Brain microvascular endothelial cell (primary cell): ENCODE measurements around the gene PIN4.

ENCODE experiments used
- DNase-seq: peaks from one replicate; pipeline ENCODE4 v3.0.0-alpha.2; 2020
- H3K27ac ChIP-seq: fragments of 250-450 bp; sonication (Bioruptor Pico); 2 replicates; pipeline ENCODE4 v1.5.1; 2020; ENCODE audit warnings: mild to moderate bottlenecking, moderate library complexity
- H3K27me3 ChIP-seq: fragments of 250-450 bp; sonication (Bioruptor Pico); replicated peaks from 2 replicates; pipeline ENCODE4 v1.5.1; 2020; ENCODE audit warnings: mild to moderate bottlenecking
- H3K36me3 ChIP-seq: fragments of 250-450 bp; sonication (Bioruptor Pico); replicated peaks from 2 replicates; pipeline ENCODE4 v1.5.1; 2020; ENCODE audit warnings: mild to moderate bottlenecking
- H3K4me3 ChIP-seq: 2 replicates; pipeline ENCODE4 v1.5.1; 2011; ENCODE audit warnings: low read depth, mild to moderate bottlenecking, control low read depth, low read length, moderate library complexity
- in situ Hi-C: cut with HindIII; loops from 2 replicates; pipeline ENCODE4 v1.10.0; 2017; ENCODE audit warnings: low sequenced_read_pairs, low pct_ligation_motif_present
- TF ChIP-seq, protein P1 (sequence below): IDR thresholded peaks from 2 replicates; pipeline ENCODE4 v1.5.1; 2011; ENCODE audit warnings: low read depth, mild to moderate bottlenecking, moderate library complexity, low read length, control low read depth, inconsistent platforms; ENCODE audit errors: missing control alignments

The PIN4 gene

DNA sequence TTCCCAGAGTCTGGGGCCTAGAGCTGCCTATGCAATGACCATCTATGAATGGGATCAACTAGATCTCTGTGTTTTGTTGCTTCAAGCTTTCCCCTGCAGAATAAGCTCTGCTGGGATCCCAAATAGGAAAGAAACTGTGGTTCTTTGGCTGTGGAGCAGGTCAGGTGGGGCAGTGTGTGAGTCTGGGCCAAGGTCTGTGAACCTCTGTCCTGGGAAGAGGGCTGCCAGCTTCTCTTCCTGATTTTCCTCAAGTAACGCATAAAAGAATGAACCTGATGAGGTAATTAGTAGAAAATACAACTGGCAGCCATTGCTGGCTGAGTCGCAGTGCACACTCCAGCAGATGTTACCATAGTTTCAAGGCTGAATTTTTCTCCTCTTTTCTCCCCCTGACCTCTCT lies 4.6 kb upstream of the PIN4 start:
- TF ChIP-seq, protein P1, sequence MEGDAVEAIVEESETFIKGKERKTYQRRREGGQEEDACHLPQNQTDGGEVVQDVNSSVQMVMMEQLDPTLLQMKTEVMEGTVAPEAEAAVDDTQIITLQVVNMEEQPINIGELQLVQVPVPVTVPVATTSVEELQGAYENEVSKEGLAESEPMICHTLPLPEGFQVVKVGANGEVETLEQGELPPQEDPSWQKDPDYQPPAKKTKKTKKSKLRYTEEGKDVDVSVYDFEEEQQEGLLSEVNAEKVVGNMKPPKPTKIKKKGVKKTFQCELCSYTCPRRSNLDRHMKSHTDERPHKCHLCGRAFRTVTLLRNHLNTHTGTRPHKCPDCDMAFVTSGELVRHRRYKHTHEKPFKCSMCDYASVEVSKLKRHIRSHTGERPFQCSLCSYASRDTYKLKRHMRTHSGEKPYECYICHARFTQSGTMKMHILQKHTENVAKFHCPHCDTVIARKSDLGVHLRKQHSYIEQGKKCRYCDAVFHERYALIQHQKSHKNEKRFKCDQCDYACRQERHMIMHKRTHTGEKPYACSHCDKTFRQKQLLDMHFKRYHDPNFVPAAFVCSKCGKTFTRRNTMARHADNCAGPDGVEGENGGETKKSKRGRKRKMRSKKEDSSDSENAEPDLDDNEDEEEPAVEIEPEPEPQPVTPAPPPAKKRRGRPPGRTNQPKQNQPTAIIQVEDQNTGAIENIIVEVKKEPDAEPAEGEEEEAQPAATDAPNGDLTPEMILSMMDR, result no peak
- Histone ChIP-seq H3K4me3 (no peak overlapping the region), H3K27ac (no peak overlapping the region), H3K36me3 (no peaks in the 10 kb centered on the region), H3K27me3 (no peaks in the 10 kb centered on the region)
- in situ Hi-C loops, result no loop called here
- no peak for DNase-seq

DNA sequence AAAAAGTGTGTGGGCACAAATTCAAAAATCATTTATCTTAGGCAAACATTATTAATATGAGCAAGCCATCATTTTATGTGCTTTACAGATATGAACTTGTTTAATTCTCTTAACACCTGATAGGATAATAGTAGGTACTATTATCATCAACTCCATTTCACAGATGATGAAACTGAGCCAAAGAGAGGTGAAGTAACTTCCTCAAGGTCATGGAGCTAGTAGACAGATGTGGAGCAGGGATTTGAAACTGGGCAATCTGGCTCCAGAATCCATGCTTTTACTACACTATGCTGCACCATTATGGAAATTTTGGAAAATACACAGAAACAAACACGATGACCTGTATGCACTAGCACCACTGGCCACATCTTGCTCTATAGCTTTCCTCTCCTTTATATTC lies 1.0 kb upstream of the PIN4 start:
- no peaks in the 10 kb centered on the region for H3K36me3 ChIP-seq
- in situ Hi-C loops, result no loop called here
- DNase-seq, result no peak
- no peaks in the 10 kb centered on the region for H3K27me3 ChIP-seq
- no peak overlapping the region for H3K27ac ChIP-seq
- H3K4me3 ChIP-seq, result no peak overlapping the region
- TF ChIP-seq, protein P1, result no peak

DNA sequence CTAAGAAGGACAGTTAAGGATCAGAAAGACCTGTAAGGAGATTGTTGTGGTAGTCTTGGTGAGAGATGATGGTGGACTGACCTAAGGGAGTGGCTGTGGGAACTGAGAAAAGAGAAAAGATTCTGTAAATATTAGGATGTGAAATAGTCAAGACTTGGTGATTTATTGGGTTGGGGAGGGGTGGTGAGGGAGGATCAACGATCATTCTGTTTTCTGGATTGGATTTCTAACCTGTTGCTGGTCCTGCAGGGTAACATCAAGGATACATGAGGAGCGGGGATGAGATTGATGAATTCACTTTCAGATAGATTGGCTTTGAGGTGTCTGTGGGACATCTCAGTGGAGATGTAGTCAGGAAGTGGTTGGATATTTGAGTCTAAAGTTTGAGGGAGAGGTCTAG lies 1.4 kb downstream of the PIN4 start:
- in situ Hi-C loops, result no loop called here
- no peaks in the 10 kb centered on the region for H3K36me3 ChIP-seq
- no peak overlapping the region for H3K27ac ChIP-seq
- H3K27me3 ChIP-seq, result no peaks in the 10 kb centered on the region
- no peak for DNase-seq
- TF ChIP-seq, protein P1, result no peak
- no peak overlapping the region for H3K4me3 ChIP-seq

DNA sequence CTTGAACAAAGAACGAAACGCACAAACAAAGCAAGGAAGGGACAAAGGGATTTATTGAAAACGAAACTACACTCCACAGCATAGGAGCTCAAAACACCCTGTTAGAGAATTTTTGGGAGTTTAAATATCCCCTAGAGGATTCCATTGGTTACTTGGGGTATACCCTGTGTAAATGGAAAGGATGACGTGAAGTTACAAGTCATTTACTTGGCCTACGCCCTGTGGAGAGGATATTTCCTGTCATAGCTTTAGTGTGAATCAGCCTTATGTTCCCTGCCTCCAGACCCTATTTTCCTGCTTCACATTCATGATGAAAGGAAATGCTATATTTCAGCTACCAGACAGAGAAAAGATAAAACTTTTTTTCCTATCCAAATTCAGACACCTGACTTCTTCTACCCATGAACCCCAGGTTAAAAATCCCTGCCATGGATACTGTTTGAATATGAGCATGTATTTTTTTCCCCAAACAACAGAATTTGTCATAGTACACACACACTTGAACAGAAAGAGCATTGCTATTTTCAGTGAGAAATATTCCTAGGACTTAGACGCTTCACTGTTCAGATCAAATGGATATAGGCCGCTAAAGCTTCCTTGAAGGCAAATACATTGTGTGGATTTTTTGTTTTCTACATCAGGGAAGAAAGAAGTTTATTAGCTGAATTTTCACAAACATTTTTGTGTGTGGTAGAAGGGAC lies 20.4 kb downstream of the PIN4 start:
- no peaks in the 10 kb centered on the region for H3K36me3 ChIP-seq
- peak; percentile 75 for DNase-seq
- in situ Hi-C loops, result no loop called here
- H3K4me3 ChIP-seq, result no peak overlapping the region
- TF ChIP-seq, protein P1, result no peak
- peak overlapping the region; percentile 82 for H3K27ac ChIP-seq
- peaks cover 5% of the 10 kb centered on the region for H3K27me3 ChIP-seq

DNA sequence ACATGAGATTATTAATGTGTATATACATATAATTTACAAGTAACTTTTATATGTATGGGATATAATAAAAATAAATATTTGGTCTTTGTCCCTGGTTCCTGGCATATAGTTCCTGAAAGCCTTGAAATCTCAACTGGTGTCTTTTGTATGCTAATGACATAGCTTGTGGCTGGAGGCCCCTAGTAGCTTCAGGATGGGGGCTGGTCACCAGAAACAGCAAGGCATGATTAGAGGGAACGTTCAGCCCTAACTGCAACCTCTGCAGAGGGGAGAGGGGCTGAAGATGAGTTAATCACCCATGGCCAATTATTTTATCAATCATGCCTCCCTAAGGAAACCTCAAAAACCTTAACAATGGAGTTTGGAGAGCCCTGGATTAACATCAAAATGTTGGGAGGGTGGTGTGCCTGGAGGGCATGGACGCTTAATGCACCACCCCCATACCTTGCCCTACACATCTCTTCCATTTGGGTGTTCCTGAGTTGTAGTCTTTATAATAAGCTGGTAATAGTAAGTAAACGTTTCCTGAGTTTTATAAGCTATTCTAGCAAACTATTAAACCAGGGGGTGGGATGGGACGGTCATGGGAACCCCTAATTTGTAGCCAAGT lies 21.3 kb downstream of the PIN4 start:
- TF ChIP-seq, protein P1, result no peak
- no peaks in the 10 kb centered on the region for H3K36me3 ChIP-seq
- no peak overlapping the region for H3K4me3 ChIP-seq
- peak overlapping the region; percentile 82 for H3K27ac ChIP-seq
- DNase-seq, result no peak
- H3K27me3 ChIP-seq, result peaks cover 7% of the 10 kb centered on the region
- in situ Hi-C loops, result no loop called here
